ENCODE data around the gene PRSS27. TPM values are rescaled to one million over a fixed set of nuclear protein-coding genes. Genes with fewer than 3 reads are reported as not detected.

PRSS27 gene
- 0.85 and 1.7 TPM in 2 replicates for total RNA-seq

DNA sequence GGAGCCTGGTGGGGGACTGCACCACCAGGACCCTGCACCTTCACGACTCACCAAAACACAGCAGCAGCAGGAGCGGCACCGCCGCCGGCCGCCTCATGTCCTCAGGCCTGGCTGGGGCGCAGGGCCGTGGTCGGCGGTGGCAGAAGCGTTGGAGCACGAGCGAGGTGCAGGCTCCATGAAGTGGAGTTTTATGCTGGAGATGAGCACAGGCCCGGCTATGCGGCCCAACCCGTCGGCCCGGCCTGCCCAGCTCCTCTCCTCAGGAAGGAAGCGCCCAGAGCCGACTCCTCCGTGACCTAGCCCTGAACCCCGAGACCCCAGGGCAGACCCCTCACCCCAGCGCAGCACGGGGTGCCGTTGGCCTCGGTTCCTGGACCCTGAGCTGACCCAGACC lies at the start of gene PRSS27:
TSS of gene PRSS27 (minus strand) at position 161 of the 394 bp plus-strand sequence. CDS start at position 97, 64 bp downstream.
- no peak for DNase-seq (ENCODE audit: low read depth)

DNA sequence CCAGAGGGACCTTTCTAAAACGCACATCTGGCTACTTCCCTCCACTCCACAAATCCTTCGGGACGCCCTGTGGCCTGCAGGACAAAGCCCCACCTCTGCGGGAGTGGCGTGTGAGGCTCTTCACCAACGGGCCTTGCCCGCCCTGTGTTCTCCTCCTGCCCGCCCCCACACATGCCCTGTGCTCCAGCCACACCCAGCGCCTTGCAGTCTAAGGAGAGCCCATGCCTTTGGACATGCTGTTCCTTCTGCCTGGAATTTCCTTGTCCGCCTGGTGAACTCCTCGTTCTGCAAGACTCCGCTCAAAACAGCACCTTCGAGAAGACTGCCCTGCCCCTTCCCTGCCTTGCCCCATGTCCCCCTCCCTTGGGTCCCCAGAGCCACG lies 49.6 kb upstream of the PRSS27 start:
- DNase-seq (ENCODE audit: low read depth), result no peak

DNA sequence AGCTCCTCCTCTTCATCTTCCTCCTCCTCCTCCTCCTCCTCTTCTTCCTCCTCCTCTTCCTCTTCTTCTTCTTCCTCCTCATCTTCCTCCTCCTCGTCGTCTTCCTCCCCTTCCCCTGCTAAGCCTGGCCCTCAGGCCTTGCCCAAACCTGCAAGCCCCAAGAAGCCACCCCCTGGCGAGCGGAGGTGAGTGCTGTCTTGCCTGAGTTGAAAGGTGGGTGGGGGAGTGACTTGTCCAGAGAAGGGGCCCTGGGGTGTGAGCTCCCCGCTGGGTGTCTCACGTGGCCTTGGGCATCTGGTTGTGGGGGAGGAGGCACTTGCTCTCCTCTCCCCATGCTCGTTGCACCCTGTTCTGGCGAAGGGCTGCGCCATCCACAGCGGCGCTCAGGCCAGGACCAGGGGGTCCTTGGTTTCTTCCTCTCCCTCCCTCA lies 49.1 kb upstream of the PRSS27 start:
- no peak for DNase-seq (ENCODE audit: low read depth)

DNA sequence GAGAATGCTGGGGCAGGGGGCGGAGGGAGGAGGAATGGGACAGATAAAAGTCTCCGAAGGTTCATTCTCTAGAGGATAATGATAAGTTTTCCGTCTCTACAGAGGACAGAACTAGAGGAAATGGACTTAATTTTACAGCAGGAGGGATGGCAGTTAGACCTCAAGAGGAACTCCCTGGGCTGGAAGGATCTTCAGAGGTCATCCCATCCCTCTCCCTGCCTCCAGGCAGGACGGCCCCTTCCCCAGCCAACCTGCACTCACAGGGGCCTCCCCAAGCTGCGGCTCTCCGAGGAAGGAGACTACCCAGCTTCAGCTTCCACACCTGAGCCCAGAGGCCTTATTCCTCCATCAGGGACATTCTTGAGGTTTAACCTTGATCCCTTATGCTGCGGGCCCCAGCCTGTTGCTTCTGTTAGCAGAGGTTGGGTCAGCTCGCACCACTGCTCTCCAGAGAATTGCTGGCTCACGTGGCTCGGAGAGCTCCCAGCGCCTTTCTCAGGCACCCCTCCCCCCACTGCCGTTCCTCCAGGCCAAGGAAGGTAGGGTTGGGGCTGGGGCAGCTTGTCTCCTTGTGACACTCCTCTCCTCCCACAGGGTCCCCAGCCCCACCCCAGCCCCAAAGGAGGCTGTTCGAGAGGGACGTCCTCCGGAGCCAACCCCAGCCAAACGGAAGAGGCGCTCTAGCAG lies 48.5 kb upstream of the PRSS27 start:
- no peak for DNase-seq (ENCODE audit: low read depth)

DNA sequence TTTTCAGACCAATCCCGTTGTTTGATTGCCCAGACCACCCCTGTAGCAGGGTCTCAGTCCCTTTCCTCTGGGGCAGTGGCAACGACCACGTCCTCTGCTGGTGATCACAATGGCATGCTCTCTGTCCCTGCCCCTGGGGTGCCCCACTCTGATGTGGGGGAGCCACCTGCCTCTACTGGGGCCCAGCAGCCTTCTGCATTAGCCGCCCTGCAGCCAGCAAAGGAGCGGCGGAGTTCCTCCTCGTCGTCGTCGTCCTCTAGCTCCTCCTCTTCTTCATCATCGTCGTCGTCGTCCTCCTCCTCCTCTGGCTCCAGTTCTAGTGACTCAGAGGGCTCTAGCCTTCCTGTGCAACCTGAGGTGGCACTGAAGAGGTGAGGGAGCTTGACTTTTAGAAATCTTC lies 47.9 kb upstream of the PRSS27 start:
- DNase-seq (ENCODE audit: low read depth), result no peak

DNA sequence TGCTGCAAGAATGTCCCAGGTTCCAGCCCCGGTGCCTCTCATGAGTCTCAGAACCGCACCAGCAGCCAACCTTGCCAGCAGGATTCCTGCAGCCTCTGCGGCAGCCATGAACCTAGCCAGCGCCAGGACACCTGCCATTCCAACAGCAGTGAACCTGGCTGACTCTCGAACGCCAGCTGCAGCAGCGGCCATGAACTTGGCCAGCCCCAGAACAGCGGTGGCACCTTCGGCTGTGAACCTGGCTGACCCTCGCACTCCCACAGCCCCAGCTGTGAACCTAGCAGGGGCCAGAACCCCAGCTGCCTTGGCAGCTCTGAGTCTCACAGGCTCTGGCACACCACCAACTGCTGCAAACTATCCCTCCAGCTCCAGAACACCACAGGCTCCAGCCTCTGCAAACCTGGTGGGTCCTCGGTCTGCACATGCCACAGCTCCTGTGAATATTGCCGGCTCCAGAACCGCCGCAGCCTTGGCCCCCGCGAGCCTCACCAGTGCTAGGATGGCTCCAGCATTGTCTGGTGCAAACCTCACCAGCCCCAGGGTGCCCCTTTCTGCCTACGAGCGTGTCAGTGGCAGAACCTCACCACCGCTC lies 47.2 kb upstream of the PRSS27 start:
- DNase-seq (ENCODE audit: low read depth), result no peak

- no peak for DNase-seq (ENCODE audit: low read depth)
Measured at GRCh38 chr16:2766430-2767139, 46.6 kb upstream of the PRSS27 start.

- DNase-seq (ENCODE audit: low read depth), result no peak
Measured at GRCh38 chr16:2765462-2766404, 45.7 kb upstream of the PRSS27 start.

- DNase-seq (ENCODE audit: low read depth), result no peak
Measured at GRCh38 chr16:2764718-2765117, 44.7 kb upstream of the PRSS27 start.

DNA sequence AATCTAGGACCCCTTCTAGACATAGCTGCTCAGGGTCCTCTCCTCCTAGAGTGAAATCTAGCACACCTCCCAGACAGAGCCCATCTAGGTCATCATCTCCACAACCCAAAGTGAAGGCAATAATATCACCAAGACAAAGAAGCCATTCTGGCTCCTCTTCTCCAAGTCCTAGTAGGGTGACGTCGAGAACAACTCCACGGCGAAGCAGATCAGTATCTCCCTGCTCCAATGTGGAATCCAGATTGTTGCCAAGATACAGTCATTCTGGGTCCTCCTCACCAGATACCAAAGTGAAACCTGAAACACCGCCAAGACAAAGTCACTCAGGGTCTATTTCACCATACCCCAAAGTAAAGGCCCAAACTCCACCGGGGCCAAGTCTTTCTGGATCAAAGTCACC lies 43.1 kb upstream of the PRSS27 start:
- DNase-seq (ENCODE audit: low read depth), result no peak

GRCh38 chr16:2762711-2763110 lies 42.7 kb upstream of the PRSS27 start:
- DNase-seq (ENCODE audit: low read depth), result no peak

DNA sequence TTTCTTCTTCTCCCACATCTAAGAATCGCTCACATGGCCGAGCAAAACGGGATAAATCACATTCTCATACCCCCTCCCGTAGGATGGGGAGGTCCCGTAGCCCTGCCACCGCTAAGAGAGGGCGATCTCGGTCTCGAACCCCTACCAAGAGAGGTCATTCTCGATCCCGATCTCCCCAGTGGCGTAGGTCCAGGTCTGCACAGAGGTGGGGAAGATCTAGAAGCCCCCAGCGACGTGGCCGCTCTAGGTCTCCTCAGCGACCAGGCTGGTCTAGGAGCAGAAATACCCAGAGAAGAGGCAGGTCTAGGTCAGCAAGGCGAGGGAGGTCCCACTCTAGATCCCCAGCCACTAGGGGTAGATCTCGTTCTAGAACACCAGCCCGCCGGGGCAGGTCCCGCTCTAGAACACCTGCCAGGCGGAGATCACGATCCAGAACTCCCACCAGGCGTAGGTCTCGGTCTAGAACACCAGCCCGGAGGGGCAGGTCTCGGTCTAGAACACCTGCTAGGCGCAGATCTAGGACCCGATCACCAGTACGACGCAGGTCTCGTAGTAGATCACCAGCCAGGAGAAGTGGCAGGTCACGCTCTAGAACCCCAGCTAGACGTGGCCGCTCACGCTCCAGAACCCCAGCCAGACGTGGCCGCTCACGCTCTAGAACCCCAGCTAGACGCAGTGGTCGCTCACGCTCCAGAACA lies 42.0 kb upstream of the PRSS27 start:
- no peak for DNase-seq (ENCODE audit: low read depth)

GRCh38 chr16:2761472-2761871 lies 41.4 kb upstream of the PRSS27 start:
- DNase-seq (ENCODE audit: low read depth), result no peak

DNA sequence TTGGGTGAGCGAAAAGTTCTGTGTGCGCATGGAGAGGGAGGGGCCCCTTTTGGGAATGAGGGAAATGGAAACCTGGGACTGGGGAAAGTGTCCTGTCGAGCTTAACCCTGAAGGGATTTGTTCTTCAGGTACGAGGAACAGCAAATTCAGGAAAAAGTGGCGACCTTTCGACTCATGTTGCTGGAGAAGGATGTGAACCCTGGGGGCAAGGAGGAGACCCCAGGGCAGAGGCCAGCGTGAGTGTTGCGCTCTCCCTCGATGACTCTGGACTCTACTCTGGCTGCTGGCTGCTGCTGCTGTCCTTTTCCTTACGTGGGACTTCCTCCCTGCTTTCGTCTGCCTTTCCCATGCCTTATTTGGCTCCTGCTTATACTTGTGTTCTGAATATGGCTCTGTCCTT lies 37.3 kb upstream of the PRSS27 start:
- DNase-seq (ENCODE audit: low read depth), result no peak

GRCh38 chr16:2756288-2757015 lies 36.4 kb upstream of the PRSS27 start:
- DNase-seq (ENCODE audit: low read depth), result no peak

DNA sequence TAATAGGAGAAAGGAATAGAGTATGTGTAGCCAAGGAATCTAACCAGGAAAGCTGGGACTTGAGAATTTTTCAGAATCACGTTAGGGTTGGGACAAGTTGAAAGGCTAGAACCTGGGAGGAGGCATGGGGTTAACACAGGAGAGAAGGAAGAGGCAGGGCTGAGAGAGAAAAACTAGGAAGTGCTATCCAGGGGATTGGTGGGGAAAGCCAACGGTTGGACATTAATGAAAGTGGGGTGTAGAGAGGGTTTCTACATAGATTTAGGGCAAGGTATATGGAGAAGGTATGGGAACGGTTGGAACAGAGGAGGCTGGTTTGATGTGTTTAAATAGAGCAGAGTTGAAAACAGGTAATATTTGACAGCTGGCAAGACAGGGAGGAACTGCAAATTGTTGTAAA lies 35.1 kb upstream of the PRSS27 start:
- no peak for DNase-seq (ENCODE audit: low read depth)

- DNase-seq (ENCODE audit: low read depth), result no peak
Measured at GRCh38 chr16:2753733-2754020, 33.7 kb upstream of the PRSS27 start.

- peak; percentile 27 for DNase-seq (ENCODE audit: low read depth)
Measured at GRCh38 chr16:2752850-2753732, 33.1 kb upstream of the PRSS27 start.

GRCh38 chr16:2752035-2752849 lies 32.2 kb upstream of the PRSS27 start, which contains the start of gene SRRM2:
SRRM2 (plus strand) TSS chr16:2752638; CDS start chr16:2756365, 3,727 bp downstream.
- DNase-seq (ENCODE audit: low read depth), result peak; percentile 84
